HG02884 (cell line): ENCODE data around the gene SH3GLB2.

Experiments
- ATAC-seq: cut with Tn5 transposase; IDR thresholded peaks from one replicate; pipeline ENCODE4 v1.9.1; 2021; ENCODE audit warnings: mild to moderate bottlenecking, moderate library complexity; ENCODE audit not compliant: unreplicated experiment

The SH3GLB2 gene

DNA sequence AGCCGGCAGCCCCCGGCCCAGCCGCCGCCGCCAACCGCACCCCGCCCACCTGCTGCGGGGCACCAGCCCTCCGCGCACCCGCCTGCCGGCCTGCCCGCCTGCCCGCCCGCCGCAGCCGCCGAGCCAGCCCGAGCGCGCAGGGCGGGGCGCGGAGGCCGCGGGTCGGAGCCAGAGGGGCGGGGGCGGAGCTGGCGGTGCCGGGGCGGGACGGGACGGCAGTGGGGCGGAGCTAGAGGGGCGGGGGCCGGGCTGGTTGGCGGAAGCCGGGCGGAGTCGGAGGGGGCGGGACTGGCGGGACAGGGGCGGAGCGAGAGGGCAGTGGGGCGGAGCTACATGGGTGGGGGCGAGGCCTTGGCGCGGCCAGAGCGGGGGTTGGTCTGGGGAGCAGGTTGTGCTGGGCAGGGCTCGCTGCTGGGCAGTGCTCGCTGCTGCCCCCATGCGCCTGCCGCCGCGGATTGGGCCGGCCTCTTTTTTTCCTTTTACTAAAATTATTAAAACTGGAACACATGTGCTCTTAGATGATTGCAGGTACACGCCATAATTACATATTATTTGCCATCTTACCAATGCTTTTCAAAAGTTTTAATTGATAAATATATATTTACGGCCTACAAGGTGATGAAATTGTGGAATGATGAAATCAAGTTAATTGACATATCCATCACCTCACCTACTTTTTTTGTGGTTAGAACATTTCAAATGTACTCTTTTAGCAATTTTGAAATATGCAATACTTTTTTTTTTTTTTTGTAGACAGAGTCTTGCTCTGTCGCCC is at the start of gene SH3GLB2:
SH3GLB2 (minus strand) TSS at position 140 of the 775 bp plus-strand sequence. CDS start 177 bp downstream, outside the sequence.
- peak; percentile 74 for ATAC-seq

DNA sequence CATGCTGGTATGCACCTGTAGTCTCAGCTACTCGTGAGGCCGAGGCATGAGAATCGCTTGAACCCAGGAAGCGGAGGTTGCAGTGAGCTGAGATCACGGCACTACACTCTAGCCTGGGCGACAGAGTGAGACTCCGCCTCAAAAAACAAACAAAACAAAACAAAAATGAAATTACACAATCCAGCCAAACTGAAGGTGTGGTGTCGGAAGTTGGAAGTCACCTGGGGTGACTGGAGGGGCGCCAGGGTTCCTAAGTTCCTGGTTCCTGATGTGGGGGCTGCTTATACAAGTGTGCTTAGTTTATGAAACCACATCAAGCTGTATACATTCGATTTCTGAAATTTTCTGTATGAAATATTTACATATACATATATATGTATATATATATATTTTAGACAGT is 49.1 kb upstream of the SH3GLB2 start:
- ATAC-seq = no peak

DNA sequence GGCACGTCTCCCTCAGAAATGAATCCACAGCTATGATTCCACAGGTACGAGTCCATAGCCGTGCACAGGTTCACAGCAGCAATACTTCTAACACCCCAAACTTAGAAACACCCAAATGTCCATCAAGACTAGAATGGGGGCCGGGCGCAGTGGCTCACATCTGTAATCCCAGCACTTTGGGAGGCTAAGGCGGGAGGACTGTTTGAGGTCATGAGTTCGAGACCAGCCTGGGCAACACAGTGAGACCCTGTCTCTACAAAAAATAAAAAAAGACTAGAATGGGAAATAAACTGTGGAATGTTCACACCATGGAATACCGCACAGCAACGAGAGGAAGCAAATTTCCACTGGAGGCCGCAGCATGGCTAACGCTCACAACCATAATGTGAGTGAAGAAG is 48.5 kb upstream of the SH3GLB2 start:
- ATAC-seq = no peak

DNA sequence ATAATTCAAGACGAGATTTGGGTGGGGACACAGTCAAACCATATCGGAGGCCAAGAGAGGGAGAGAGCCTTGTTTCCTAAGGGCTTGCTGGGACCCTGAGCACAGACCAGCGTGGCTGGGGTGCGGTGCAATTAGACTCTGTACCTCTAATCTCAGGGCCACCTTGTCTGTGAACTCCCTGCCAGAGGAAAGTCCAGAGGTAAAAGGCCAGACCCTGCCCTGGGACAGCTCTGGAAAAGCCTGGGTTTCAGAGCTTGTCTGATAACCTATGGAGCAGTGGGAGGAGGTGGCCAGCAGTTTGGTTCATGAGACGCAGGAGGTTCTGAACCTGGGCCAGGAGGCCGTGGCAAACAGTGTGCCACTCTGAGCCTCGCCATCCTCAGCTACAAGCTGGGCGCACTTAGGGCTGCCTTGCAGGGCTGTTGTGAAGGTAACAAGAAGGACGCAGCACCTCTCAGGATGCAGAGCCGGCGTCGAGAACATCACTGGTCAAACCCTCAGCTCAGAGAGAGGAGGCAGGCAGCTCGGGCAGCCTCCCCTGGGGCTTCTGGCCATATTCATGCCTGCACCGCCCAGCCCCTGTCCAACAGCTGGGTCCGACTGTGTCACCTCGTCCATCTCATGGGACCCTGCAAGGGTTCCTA is 48.0 kb upstream of the SH3GLB2 start:
- ATAC-seq = no peak

DNA sequence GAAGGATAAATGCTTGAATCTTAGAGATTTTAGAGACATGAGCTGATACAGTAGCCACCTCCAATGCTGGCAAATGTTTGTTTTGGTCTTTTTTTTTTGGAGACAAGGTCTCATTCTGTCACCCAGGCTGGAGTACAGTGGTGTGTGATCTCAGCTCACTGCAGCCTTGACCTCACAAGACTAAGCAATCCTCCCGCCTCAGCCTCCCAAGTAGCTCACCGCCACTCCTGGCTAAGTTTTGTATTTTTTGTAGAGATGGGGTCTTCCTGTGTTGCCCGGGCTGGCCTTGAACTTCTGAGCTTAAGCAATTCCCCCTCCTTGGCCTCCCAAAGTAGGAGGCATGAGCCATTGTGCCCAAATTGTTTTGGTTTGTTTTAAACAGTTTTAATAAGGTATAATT is 46.0 kb upstream of the SH3GLB2 start:
- ATAC-seq = no peak

DNA sequence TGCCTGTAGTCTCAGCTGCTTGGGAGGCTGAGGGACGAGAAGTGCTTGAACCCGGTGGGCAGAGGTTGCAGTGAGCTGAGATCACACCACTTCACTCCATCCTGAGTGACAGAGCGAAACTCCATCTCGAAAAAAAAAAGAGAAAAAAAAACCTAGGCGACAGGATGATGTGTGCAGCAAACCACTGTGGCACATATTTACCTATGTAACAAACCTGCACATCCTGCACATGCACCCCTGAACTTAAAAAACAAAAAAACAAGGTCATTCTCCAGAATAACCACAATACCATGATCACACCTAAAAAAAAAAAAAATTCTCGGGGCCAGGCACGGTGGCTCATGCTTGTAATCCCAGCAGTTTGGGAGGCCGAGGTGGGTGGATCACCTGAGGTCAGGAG is 45.3 kb upstream of the SH3GLB2 start:
- ATAC-seq = no peak

DNA sequence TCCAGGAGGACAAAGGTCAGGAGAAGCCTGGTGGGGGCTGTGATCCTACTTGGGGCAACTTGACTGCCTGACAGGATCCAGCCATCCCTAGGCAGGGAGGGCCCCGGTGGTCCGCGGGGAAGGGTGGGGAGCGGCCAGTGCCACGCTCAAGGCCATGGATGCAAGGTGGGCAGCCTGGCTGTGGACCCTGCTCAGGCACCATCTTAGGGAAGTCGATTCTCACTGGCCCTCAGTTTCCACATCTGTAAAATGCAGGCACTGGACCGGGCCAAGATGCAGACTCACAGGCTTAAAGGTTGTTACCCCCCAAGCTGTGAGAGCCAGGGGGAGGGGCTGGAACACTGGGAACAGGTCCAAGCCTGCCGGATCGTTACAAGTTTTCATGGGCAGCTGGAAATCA is 44.0 kb upstream of the SH3GLB2 start:
- ATAC-seq = no peak

DNA sequence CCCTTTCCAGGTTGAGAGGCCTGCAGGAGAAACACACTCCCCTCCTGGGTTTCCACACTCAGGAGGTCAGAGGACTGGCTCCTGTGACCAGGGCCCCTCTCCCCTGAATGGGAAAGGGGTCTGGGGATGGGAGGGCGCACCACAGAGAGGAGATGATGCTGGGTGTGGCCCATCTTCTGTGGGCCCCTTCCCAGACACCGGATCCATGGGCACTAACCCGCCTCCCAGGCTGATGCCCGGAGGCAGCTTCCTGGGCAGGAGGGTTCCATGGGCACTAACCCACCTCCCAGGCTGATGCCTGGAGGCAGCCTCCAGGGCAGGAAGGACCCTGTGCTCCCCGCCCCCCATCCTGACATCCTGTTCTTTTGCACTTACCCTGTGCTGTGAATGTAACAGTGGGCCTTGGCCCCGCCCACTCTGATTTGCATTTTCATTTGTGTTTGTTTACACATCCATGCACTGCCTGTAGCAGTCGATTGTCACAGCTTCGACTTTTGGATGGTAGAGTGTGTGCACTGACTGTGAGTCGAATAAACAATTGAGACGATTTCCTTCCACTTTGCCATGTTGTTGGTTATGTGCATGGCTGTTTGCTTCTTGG is 43.5 kb upstream of the SH3GLB2 start:
- no peak for ATAC-seq

DNA sequence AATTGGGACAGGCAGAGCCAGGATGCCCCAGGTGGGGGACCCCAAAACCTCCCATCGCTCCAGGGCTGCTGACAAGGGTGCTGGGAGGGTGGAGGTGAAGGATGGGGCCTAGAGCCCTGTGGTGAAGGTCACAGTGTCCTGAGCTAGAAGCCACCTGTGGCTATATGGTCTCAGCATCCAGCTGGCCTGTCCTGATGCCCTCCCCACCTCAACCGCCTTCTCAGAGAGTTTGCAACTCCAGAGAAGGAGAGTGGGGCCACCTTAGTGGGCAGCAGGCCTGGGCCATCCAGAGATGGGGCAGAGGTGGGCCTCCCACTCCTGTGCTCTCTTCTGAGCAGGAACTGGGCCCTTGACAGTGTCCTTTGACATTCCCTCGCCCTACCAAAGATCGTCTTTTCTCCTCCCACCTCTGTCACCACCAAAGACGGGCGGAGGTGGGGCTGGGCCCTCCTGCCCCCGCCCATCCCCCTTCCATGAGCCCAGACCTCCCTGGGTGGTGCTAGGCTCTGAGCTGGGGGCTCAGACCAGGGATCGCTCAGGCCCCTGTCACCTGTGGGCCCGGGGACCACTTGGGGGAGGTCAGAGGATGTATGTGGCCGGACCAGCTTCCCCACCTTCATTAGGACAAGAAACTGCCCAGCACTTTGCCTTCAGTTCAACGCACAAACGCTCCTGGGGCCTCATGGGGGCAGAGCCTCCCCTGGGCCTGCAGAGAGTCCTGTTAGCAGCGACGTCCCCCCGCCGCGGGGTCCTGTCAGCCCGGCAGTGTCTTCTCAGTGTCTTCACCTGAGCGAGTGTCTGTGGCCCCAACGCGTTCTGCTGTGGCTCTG is 42.8 kb upstream of the SH3GLB2 start:
- no peak for ATAC-seq

DNA sequence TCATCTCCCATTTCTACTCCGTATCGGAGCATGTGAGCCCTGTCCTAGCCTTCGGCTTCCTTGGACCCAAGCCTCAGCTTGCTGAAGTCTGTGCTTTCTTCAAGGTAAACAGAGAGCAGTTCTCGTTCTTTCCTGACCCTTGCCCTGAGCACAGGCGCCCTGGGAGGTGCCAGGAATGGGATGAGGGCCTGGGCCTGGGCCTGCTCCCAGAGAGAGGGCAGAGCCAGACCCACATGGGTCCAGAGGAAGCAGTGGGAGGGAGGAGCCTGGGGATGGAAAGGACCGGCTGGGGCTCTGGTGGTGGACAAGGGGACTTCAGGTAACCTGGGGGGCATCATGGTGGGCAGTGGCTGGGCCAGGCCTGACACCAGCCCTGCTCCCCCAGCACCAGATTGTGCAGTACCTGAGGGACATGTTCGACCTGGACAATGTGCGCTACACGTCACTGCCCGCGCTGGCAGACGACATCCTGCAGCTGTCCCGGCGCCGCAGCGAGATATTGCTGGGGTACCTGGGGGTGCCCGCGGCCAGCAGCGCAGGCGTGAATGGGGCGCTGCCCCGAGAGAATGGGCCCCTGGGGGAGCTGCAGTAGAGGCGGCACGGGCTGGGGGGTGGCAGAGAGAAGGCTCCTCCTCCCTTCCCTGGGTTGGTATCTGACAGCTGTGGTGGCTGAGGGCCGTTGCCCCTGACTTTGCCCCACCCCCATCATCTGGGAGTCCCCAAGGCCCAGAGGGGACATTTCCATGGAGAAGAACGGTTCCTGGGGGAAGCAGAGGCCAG is 41.9 kb upstream of the SH3GLB2 start:
- ATAC-seq = no peak

DNA sequence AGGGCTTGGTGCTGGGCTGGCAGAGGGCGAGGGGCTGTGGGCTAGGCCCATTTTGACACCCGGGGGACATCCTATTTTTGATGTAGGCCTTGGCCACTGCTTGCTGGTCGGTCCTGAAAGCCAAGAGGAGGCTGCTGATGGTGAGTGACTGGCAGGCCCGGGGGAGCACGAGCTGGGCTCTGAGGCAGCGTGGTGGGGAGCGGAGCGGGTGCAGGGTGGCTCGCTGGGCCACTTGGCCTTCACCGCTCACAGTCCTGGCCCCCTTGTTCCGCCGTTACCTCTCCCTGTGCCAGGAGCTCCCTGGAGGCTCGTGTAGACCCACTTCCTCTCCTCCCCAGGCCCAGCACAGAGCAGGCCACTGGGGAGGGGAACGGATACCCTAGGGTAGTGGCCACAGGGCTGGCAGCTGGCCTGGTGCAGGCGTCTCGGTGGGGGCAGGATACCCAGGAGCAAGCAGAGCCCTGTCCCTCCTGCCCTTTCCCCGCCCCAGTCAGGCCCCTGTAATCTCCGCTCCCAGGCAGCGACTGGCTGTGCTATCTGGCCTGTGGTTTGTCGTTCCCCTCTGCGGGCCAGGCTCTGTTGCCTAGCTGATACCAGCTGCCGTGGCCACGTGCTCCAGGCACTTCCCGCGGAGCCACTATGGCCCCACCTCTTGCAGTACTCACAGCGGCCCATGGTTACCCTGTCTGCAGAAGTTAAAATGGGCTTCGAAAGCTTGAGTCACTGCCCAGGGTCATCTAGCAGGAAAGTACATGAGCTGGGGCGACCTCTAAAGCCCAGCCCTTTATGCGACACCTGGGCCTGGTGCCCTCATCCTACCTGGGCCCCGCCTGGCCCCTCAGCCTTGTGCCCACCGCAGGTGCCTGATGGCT is 41.1 kb upstream of the SH3GLB2 start:
- ATAC-seq = no peak

DNA sequence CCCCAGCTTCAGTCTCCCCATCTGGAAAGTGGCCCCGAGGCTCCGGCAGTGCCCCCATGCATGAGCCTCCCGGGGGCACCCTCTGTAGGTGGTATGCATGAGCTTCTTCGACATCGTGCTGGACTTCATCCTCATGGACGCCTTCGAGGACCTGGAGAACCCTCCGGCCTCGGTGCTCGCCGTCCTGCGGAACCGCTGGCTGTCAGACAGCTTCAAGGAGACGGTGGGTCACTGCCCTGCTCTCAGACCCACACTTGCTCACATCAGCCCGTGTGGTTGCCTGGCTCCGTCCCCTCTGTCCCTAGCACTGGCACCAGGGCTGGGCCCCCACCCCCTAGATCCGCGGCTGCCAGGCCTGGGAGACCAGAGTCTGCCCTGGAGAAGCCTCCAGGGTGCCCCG is 40.0 kb upstream of the SH3GLB2 start:
- ATAC-seq = no peak

DNA sequence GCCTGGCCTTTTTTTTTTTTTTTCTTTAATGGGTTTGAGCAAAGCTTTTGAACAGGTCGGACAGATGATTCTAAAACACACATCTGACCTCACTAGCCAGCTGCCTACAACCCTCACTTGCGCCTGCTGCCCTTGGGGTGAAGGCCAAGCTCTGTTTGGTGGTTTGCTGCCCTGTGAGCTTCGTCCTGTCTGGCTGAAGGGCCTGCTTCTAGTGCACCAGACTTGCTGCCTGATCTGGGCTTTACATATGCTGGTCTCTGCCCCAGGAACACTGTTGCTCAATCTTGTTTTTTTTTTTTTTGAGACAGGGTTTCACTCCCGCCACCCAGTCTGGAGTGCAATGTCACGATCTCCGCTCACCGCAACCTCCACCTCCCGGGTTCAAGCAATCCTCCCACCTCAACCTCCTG is 36.4 kb upstream of the SH3GLB2 start:
- no peak for ATAC-seq

DNA sequence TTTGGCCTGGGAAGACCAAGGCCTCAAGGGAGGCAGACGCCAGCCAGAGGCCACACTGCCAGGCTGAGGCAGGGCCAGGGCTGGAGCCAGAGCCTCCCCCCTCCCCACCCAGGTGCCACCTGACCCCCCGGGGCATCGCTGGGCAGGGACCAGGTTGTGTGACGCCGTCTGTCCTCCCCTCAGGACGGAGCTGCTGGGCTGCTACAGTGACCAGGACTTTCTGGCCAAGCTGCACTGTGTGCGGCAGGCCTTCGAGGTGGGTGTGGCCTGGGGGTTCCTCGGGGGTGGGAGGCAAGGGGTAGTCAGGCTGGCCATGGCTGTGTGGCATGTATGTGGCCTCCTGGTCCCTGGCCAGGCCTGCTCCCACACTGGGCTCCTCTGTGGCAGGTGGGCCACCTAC is 34.9 kb upstream of the SH3GLB2 start:
- no peak for ATAC-seq

DNA sequence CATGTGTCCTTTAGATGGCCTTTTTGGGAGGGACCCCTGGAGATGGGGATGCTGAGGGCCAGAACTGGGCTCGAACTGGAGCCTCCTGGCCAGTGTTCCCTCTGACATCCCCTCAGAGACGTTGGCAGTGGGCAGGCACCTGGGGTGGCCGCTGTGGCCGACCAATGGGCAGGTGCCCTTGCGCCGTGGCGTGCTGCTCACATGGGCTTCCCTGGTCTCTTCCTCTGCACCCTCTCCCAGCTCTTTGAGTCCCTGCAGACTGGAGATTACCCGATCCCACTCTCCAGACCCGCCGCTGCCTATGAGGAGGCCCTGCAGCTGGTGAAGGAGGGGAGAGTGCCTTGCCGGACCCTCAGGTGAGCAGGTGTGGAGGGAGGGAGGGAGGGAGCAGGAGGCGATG is 32.9 kb upstream of the SH3GLB2 start:
- no peak for ATAC-seq

DNA sequence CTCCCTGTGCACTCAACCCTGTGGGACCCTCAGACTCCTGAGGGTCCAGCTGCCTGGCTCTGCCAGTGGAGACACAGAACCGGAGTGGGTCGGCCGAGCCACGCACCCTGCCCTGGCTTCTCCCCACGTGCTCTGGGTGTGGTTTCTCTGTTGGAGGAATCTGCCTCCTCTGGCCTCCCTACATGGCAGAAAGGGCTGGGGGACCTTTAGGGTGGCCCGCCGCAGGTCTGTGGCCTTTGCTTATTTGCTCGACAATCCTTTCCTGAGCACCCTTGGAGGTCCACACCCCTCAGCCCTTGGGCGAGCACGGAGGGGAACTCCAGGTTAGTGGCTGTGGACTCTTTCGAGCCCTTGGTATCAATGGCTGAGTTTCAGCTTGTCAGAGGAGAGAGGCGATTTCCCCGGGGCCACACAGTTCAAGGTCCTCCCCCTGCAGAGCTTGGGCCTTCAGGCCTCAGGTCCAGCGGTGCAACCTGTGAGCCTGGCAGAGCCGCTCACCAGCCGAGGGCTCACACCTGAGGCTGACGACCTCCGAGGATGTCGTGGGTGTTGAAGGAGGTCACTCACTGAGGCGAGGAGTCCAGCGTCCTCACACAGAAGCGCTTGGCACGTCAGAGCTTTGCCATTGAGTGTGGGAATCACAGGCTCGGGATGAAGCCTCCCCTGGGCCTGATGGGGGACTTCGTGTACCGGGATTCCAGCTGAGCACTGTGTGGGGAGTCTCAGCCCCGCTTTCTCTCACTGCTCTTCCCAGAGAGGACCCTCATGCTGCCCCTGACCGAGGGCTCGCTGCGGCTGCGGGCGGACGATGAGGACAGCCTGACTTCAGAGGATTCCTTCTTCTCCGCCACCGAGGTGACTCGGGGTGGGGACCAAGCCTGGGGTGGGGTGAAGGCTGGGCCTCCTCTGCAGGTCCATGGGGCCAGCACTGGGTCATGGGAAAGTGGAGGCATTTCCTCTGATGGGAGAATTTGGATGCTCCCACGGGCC is 32.0 kb upstream of the SH3GLB2 start:
- no peak for ATAC-seq

DNA sequence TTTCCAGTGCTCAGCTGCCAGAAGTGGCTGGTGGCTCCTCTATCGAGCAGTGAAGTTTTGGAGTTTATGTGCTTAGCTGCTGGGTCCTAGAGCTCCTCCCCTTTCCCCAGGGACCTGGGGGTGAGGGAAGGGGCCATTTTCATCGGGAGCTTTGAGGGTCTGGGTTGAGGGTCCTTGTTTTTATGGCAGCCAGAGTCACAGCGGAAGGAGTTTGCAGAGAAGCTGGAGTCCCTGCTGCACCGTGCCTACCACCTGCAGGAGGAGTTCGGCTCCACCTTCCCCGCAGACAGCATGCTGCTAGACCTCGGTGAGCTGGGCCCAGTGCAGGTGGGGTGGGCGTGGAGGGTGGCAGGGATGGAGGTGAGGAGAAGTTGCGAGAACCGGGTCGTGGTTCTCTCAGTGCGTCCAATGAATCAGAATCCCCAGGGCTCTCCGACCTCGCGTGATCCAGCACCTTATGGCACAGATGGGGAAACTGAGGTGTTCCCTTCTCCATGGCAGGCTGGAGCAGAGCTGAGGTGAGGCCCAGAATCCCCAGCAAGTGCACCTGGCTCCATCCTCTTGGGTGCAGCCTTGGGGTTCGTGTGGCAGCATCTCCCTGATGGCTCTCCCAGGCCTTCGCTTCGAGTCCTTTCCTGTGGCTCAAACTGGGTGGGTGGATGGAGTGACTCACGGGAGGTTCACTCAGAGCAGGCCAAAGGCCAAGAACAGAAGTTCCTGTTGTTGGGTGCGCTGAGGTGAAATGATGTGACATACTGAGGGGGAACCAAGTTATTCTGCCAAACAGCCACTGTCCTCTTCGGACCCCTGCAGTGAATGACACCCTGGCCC is 31.0 kb upstream of the SH3GLB2 start:
- no peak for ATAC-seq
